Activated CD4-positive, alpha-beta T cell treated with anti-CD3 and anti-CD28 coated beads for 4 hours (primary cell): Measurements from ENCODE around the gene DCDC2.
"Not testable (repeated sequence)": the region's sequence is repeated elsewhere in the genome, so short reads cannot be mapped to it uniquely, and the experiment has no call there.

Experiments used
- DNase-seq, 2 donors: peaks; one replicate each; pipeline ENCODE4 v3.0.0-alpha.2; 2020

DCDC2 gene

GRCh38 chr6:24357336-24358218 is at the start of gene DCDC2:
DCDC2 (minus strand) TSS chr6:24358059; CDS start chr6:24357750, 309 bp downstream.
- DNase-seq = peak; percentile 26 to 29

GRCh38 chr6:24405262-24405661 is 47.4 kb upstream of the DCDC2 start:
- no peak for DNase-seq

GRCh38 chr6:24403501-24403824 is 45.6 kb upstream of the DCDC2 start:
- no peak for DNase-seq

GRCh38 chr6:24402697-24403500 is 45.0 kb upstream of the DCDC2 start, which contains the start of gene MRS2:
MRS2 (plus strand) TSS chr6:24402936; CDS start chr6:24403047, 111 bp downstream.
- peak; percentile 72 to 78 for DNase-seq

- DNase-seq = no peak
Observed at GRCh38 chr6:24401458-24401857, 43.6 kb upstream of the DCDC2 start.

GRCh38 chr6:24400045-24401039 is 42.5 kb upstream of the DCDC2 start:
- DNase-seq = not testable (repeated sequence)

GRCh38 chr6:24397631-24398030 is 39.8 kb upstream of the DCDC2 start:
- no peak for DNase-seq

- no peak for DNase-seq
Observed at GRCh38 chr6:24396824-24397223, 39.0 kb upstream of the DCDC2 start.

GRCh38 chr6:24394780-24395437 is 37.0 kb upstream of the DCDC2 start:
- no peak for DNase-seq

GRCh38 chr6:24394061-24394779 is 36.4 kb upstream of the DCDC2 start:
- DNase-seq = no peak

- DNase-seq = no peak
Observed at GRCh38 chr6:24391756-24392405, 34.0 kb upstream of the DCDC2 start.

- no peak for DNase-seq
Observed at GRCh38 chr6:24391208-24391607, 33.3 kb upstream of the DCDC2 start.

- DNase-seq = no peak
Observed at GRCh38 chr6:24387818-24388217, 30.0 kb upstream of the DCDC2 start.

- no peak for DNase-seq
Observed at GRCh38 chr6:24385536-24386269, 27.8 kb upstream of the DCDC2 start.

GRCh38 chr6:24384369-24385130 is 26.7 kb upstream of the DCDC2 start:
- not testable (repeated sequence) for DNase-seq

- not testable (repeated sequence) for DNase-seq
Observed at GRCh38 chr6:24382891-24383494, 25.1 kb upstream of the DCDC2 start.

GRCh38 chr6:24382220-24382540 is 24.3 kb upstream of the DCDC2 start:
- DNase-seq = no peak

GRCh38 chr6:24381476-24382219 is 23.8 kb upstream of the DCDC2 start:
- DNase-seq = no peak
